ENCODE results near the gene DDAH1.

DDAH1 gene

GRCh38 chr1:85454214-85454613, 10.7 kb downstream of the DDAH1 start:
- no peak for DNase-seq
- Histone ChIP-seq H3K4me3 (ENCODE audit: control insufficient read depth in 1 of 7, extremely low read depth in 1 of 7, insufficient read depth in 4 of 7, low read depth in 2 of 7, low read length in 6 of 7) (no peak overlapping the region), H3K9me3 (ENCODE audit: control extremely low read depth in 1 of 5, control insufficient read depth in 4 of 5, insufficient read depth in 2 of 5, low read depth in 1 of 5, low read length in 4 of 5) (no peaks in the 10 kb centered on the region), H3K27me3 (replicated peaks in 2 of 5; ENCODE audit: control insufficient read depth in 4 of 5, insufficient read depth in 5 of 5, low read length in 4 of 5) (no peaks in the 10 kb centered on the region), H3K36me3 (ENCODE audit: control insufficient read depth in 4 of 4, insufficient read depth in 4 of 4, low read length in 3 of 4) (no peaks in the 10 kb centered on the region), H3K4me1 (ENCODE audit: control extremely low read depth in 1 of 4, control insufficient read depth in 4 of 4, insufficient read depth in 4 of 4, low read length in 3 of 4) (no peaks in the 10 kb centered on the region), H3K27ac (ENCODE audit: insufficient read depth in 1 of 2, low read depth in 1 of 2, low read length in 2 of 2, poor library complexity in 1 of 2, severe bottlenecking in 2 of 2) (no peak overlapping the region)
- WGBS (ENCODE audit: insufficient coverage) = 100% methylated on average over 1 of the region's 4 CpGs
- POLR2A ChIA-PET = no interaction called here
- CTCF ChIA-PET = no interaction called here

- Histone ChIP-seq H3K4me3 (ENCODE audit: control insufficient read depth in 1 of 7, extremely low read depth in 1 of 7, insufficient read depth in 4 of 7, low read depth in 2 of 7, low read length in 6 of 7) (no peak overlapping the region), H3K9me3 (ENCODE audit: control extremely low read depth in 1 of 5, control insufficient read depth in 4 of 5, insufficient read depth in 2 of 5, low read depth in 1 of 5, low read length in 4 of 5) (no peaks in the 10 kb centered on the region), H3K36me3 (ENCODE audit: control insufficient read depth in 4 of 4, insufficient read depth in 4 of 4, low read length in 3 of 4) (no peaks in the 10 kb centered on the region), H3K27ac (ENCODE audit: insufficient read depth in 1 of 2, low read depth in 1 of 2, low read length in 2 of 2, poor library complexity in 1 of 2, severe bottlenecking in 2 of 2) (no peak overlapping the region), H3K27me3 (replicated peaks in 2 of 5; ENCODE audit: control insufficient read depth in 4 of 5, insufficient read depth in 5 of 5, low read length in 4 of 5) (no peaks in the 10 kb centered on the region), H3K4me1 (ENCODE audit: control extremely low read depth in 1 of 4, control insufficient read depth in 4 of 4, insufficient read depth in 4 of 4, low read length in 3 of 4) (no peaks in the 10 kb centered on the region)
- POLR2A ChIA-PET = no interaction called here
- WGBS (ENCODE audit: insufficient coverage) = no CpG with 5 or more reads among the region's 2 CpGs
- CTCF ChIA-PET = no interaction called here
- no peak for DNase-seq
These were observed 11.2 kb downstream of the DDAH1 start for GRCh38 chr1:85453640-85454194.

GRCh38 chr1:85452948-85453347, 12.0 kb downstream of the DDAH1 start:
- DNase-seq = no peak
- CTCF ChIA-PET = no interaction called here
- H3K4me1 ChIP-seq (ENCODE audit: control extremely low read depth in 1 of 4, control insufficient read depth in 4 of 4, insufficient read depth in 4 of 4, low read length in 3 of 4) = no peaks in the 10 kb centered on the region
- no peak overlapping the region for H3K4me3 ChIP-seq (ENCODE audit: control insufficient read depth in 1 of 7, extremely low read depth in 1 of 7, insufficient read depth in 4 of 7, low read depth in 2 of 7, low read length in 6 of 7)
- H3K9me3 ChIP-seq (ENCODE audit: control extremely low read depth in 1 of 5, control insufficient read depth in 4 of 5, insufficient read depth in 2 of 5, low read depth in 1 of 5, low read length in 4 of 5) = no peaks in the 10 kb centered on the region
- no peaks in the 10 kb centered on the region for H3K36me3 ChIP-seq (ENCODE audit: control insufficient read depth in 4 of 4, insufficient read depth in 4 of 4, low read length in 3 of 4)
- 100% methylated on average over 2 of the region's 2 CpGs for WGBS (ENCODE audit: insufficient coverage)
- POLR2A ChIA-PET = no interaction called here
- H3K27ac ChIP-seq (ENCODE audit: insufficient read depth in 1 of 2, low read depth in 1 of 2, low read length in 2 of 2, poor library complexity in 1 of 2, severe bottlenecking in 2 of 2) = no peak overlapping the region
- H3K27me3 ChIP-seq (replicated peaks in 2 of 5; ENCODE audit: control insufficient read depth in 4 of 5, insufficient read depth in 5 of 5, low read length in 4 of 5) = no peaks in the 10 kb centered on the region

- H3K36me3 ChIP-seq (ENCODE audit: control insufficient read depth in 4 of 4, insufficient read depth in 4 of 4, low read length in 3 of 4) = no peaks in the 10 kb centered on the region
- 100% methylated on average over 2 of the region's 2 CpGs for WGBS (ENCODE audit: insufficient coverage)
- no peak overlapping the region for H3K27ac ChIP-seq (ENCODE audit: insufficient read depth in 1 of 2, low read depth in 1 of 2, low read length in 2 of 2, poor library complexity in 1 of 2, severe bottlenecking in 2 of 2)
- H3K27me3 ChIP-seq (replicated peaks in 2 of 5; ENCODE audit: control insufficient read depth in 4 of 5, insufficient read depth in 5 of 5, low read length in 4 of 5) = no peaks in the 10 kb centered on the region
- no peak for DNase-seq
- no peak overlapping the region for H3K4me3 ChIP-seq (ENCODE audit: control insufficient read depth in 1 of 7, extremely low read depth in 1 of 7, insufficient read depth in 4 of 7, low read depth in 2 of 7, low read length in 6 of 7)
- H3K4me1 ChIP-seq (ENCODE audit: control extremely low read depth in 1 of 4, control insufficient read depth in 4 of 4, insufficient read depth in 4 of 4, low read length in 3 of 4) = no peaks in the 10 kb centered on the region
- CTCF ChIA-PET = no interaction called here
- POLR2A ChIA-PET = no interaction called here
- no peaks in the 10 kb centered on the region for H3K9me3 ChIP-seq (ENCODE audit: control extremely low read depth in 1 of 5, control insufficient read depth in 4 of 5, insufficient read depth in 2 of 5, low read depth in 1 of 5, low read length in 4 of 5)
These were observed 13.6 kb downstream of the DDAH1 start for GRCh38 chr1:85451236-85451830.

- DNase-seq = no peak
- H3K4me1 ChIP-seq (ENCODE audit: control extremely low read depth in 1 of 4, control insufficient read depth in 4 of 4, insufficient read depth in 4 of 4, low read length in 3 of 4) = no peaks in the 10 kb centered on the region
- no peak overlapping the region for H3K27ac ChIP-seq (ENCODE audit: insufficient read depth in 1 of 2, low read depth in 1 of 2, low read length in 2 of 2, poor library complexity in 1 of 2, severe bottlenecking in 2 of 2)
- H3K4me3 ChIP-seq (ENCODE audit: control insufficient read depth in 1 of 7, extremely low read depth in 1 of 7, insufficient read depth in 4 of 7, low read depth in 2 of 7, low read length in 6 of 7) = no peak overlapping the region
- H3K36me3 ChIP-seq (ENCODE audit: control insufficient read depth in 4 of 4, insufficient read depth in 4 of 4, low read length in 3 of 4) = no peaks in the 10 kb centered on the region
- ChIA-PET CTCF (no interaction called here), POLR2A (no interaction called here)
- 100% methylated on average over 2 of the region's 2 CpGs for WGBS (ENCODE audit: insufficient coverage)
- no peaks in the 10 kb centered on the region for H3K9me3 ChIP-seq (ENCODE audit: control extremely low read depth in 1 of 5, control insufficient read depth in 4 of 5, insufficient read depth in 2 of 5, low read depth in 1 of 5, low read length in 4 of 5)
- no peaks in the 10 kb centered on the region for H3K27me3 ChIP-seq (replicated peaks in 2 of 5; ENCODE audit: control insufficient read depth in 4 of 5, insufficient read depth in 5 of 5, low read length in 4 of 5)
These were observed 14.1 kb downstream of the DDAH1 start for GRCh38 chr1:85450832-85451231.

- 82% methylated on average over 3 of the region's 3 CpGs for WGBS (ENCODE audit: insufficient coverage)
- Histone ChIP-seq H3K9me3 (ENCODE audit: control extremely low read depth in 1 of 5, control insufficient read depth in 4 of 5, insufficient read depth in 2 of 5, low read depth in 1 of 5, low read length in 4 of 5) (no peaks in the 10 kb centered on the region), H3K27ac (ENCODE audit: insufficient read depth in 1 of 2, low read depth in 1 of 2, low read length in 2 of 2, poor library complexity in 1 of 2, severe bottlenecking in 2 of 2) (no peak overlapping the region), H3K4me3 (ENCODE audit: control insufficient read depth in 1 of 7, extremely low read depth in 1 of 7, insufficient read depth in 4 of 7, low read depth in 2 of 7, low read length in 6 of 7) (no peak overlapping the region), H3K36me3 (ENCODE audit: control insufficient read depth in 4 of 4, insufficient read depth in 4 of 4, low read length in 3 of 4) (no peaks in the 10 kb centered on the region), H3K4me1 (ENCODE audit: control extremely low read depth in 1 of 4, control insufficient read depth in 4 of 4, insufficient read depth in 4 of 4, low read length in 3 of 4) (peaks cover 0 to 2% (median 0%) of the 10 kb centered on the region in 4 experiments), H3K27me3 (replicated peaks in 2 of 5; ENCODE audit: control insufficient read depth in 4 of 5, insufficient read depth in 5 of 5, low read length in 4 of 5) (no peaks in the 10 kb centered on the region)
- CTCF ChIA-PET = no interaction called here
- DNase-seq = no peak
- POLR2A ChIA-PET = no interaction called here
These were observed 15.6 kb downstream of the DDAH1 start for GRCh38 chr1:85449356-85449755.

GRCh38 chr1:85448358-85448757, 16.6 kb downstream of the DDAH1 start:
- H3K4me1 ChIP-seq (ENCODE audit: control extremely low read depth in 1 of 4, control insufficient read depth in 4 of 4, insufficient read depth in 4 of 4, low read length in 3 of 4) = peaks cover 0 to 4% (median 0%) of the 10 kb centered on the region in 4 experiments
- no peaks in the 10 kb centered on the region for H3K9me3 ChIP-seq (ENCODE audit: control extremely low read depth in 1 of 5, control insufficient read depth in 4 of 5, insufficient read depth in 2 of 5, low read depth in 1 of 5, low read length in 4 of 5)
- POLR2A ChIA-PET = no interaction called here
- WGBS (ENCODE audit: insufficient coverage) = 100% methylated on average over 1 of the region's 2 CpGs
- CTCF ChIA-PET = no interaction called here
- H3K4me3 ChIP-seq (ENCODE audit: control insufficient read depth in 1 of 7, extremely low read depth in 1 of 7, insufficient read depth in 4 of 7, low read depth in 2 of 7, low read length in 6 of 7) = no peak overlapping the region
- DNase-seq = no peak
- H3K36me3 ChIP-seq (ENCODE audit: control insufficient read depth in 4 of 4, insufficient read depth in 4 of 4, low read length in 3 of 4) = no peaks in the 10 kb centered on the region
- H3K27ac ChIP-seq (ENCODE audit: insufficient read depth in 1 of 2, low read depth in 1 of 2, low read length in 2 of 2, poor library complexity in 1 of 2, severe bottlenecking in 2 of 2) = no peak overlapping the region
- no peaks in the 10 kb centered on the region for H3K27me3 ChIP-seq (replicated peaks in 2 of 5; ENCODE audit: control insufficient read depth in 4 of 5, insufficient read depth in 5 of 5, low read length in 4 of 5)
